Psoas muscle (tissue), 8 donors: ENCODE results near the gene CCDC106. TPM values are rescaled to one million over a fixed set of nuclear protein-coding genes. Genes with fewer than 3 reads are reported as not detected.

Source experiments
- ATAC-seq, 4 donors: fragments of 200-7000 bp; cut with Tn5 transposase; one replicate each; pipeline ENCODE4 v1.9.1; 2020; ENCODE audit warnings: moderate library complexity in 3 of 4, mild to moderate bottlenecking in 2 of 4
- DNase-seq, 2 donors: peaks; one replicate each; pipeline ENCODE4 v3.0.0-alpha.2; 2020
- H3K27ac ChIP-seq: fragments of 200-600 bp; one replicate; pipeline ENCODE4 v1.8.0; 2022
- H3K27me3 ChIP-seq, 3 donors: fragments of 200-600 bp in 1 of 3; one replicate each; pipeline versions ENCODE4 v1.6.1 to v1.8.0; 2013 to 2022; ENCODE audit warnings: low read length in 2 of 3, mild to moderate bottlenecking in 2 of 3, moderate library complexity in 1 of 3; ENCODE audit not compliant: insufficient read depth in 3 of 3
- H3K36me3 ChIP-seq, 2 donors: fragments of 200-600 bp in 1 of 2; one replicate each; pipeline versions ENCODE4 v1.6.1 to v1.8.0; 2013 to 2022; ENCODE audit warnings: low read depth in 1 of 2, mild to moderate bottlenecking in 1 of 2, moderate library complexity in 1 of 2; ENCODE audit not compliant: insufficient read depth in 1 of 2
- H3K4me1 ChIP-seq: fragments of 200-600 bp; one replicate; pipeline ENCODE4 v1.8.0; 2022
- H3K4me3 ChIP-seq: fragments of 200-600 bp; one replicate; pipeline ENCODE4 v1.8.0; 2022; ENCODE audit warnings: mild to moderate bottlenecking
- H3K9me3 ChIP-seq: fragments of 200-600 bp; one replicate; pipeline ENCODE4 v1.8.0; 2022
- CTCF ChIP-seq: fragments of 200-600 bp; IDR thresholded peaks from one replicate; pipeline ENCODE4 v1.8.0; 2022; ENCODE audit warnings: antibody characterized with exemption
- WGBS, 3 donors: extraction: QIAGEN DNeasy Blood & Tissue Kit; methylation state at CpG; one replicate each; pipeline versions ENCODE4 v1.1.6 to v1.1.7; 2013; 5-methylcytosine and 5-hydroxymethylcytosine counted together
- intact Hi-C, 2 donors: fragments of 100-400 bp; cut with DNase I; formaldehyde crosslinking; loops; one replicate each; pipeline versions ENCODE4 v1.11.0 to v1.14.2; 2022
- polyA plus RNA-seq, 3 donors: library from polyadenylated mRNA; stranded (reverse); fragments of 200-250 nt; gene quantifications; one replicate each; pipeline ENCODE4 v1.2.3, GENCODE V29; 2013
- total RNA-seq, 4 donors: library from RNA; stranded (reverse); fragmentation: NEBNext Ultra II Directional in 2 of 4; extraction: Animal tissue kit (Norgen Biotek cat#: 25700) in 2 of 4; gene quantifications; one replicate each; pipeline versions ENCODE4 v1.2.1 to v1.2.4, GENCODE V29; 2021 to 2023
- donor health status: healthy with polysubstance abuse.
- donor health status: DM: no; HTN: no; CAD: no; lungs with moderate emphysema.
- donor health status: Bipolar disorder and iron deficiency.
- donor health status: healthy.
- donor health status: DM: yes; HTN: yes; CAD: no.
- donor health status: DM: no; HTN: no; CAD: no.
- donor health status: DM: no; HTN: no; CAD: no.
- donor health status: DM: yes; HTN: yes; CAD: no.

Gene CCDC106
- total and polyA plus RNA-seq, 7 donors = 4.4 to 12.0 (median 10.0) TPM

DNA sequence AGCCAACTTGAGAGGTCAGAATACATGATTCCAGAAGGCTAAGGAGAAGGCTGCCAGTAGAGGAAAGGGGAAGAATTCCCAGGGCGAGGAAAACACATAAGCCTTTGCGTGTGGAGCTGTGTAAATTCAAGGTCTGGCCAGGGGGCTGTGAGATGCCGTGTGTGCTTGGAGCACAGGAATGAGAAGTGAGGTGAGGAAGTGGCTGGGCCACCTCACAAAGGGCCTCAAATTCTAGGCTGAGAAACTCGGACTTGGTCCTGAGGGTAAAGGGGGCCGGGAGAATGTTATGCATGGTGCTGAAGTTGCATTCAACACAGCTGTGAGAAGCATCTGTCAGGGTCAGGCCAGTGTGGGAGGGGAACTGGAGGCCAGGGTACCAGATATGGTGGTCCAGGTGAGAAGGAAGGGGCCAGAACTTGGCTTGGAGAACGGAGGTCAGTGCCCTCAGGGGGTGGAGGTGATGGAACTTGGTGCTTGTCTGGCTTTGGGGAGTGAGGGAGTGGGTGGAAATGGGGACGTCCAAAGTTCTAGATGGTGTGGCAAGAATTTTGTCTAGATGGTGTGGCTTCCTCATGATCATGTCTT lies 12.1 kb upstream of the CCDC106 start:
- intact Hi-C loops = no loop called here
- H3K36me3 ChIP-seq = no peaks in the 10 kb centered on the region
- DNase-seq = no peak
- H3K27me3 ChIP-seq = no peaks in the 10 kb centered on the region
- no peak for TF ChIP-seq CTCF
- peak overlapping the region; percentile 99 for H3K27ac ChIP-seq
- peaks cover 39% of the 10 kb centered on the region for H3K4me1 ChIP-seq
- no peaks in the 10 kb centered on the region for H3K9me3 ChIP-seq
- WGBS, 3 donors = 49 to 65% (median 54%) methylated on average over 7 of the region's 7 CpGs
- no peak for ATAC-seq
- peak overlapping the region; percentile 92 for H3K4me3 ChIP-seq

GRCh38 chr19:55636723-55637122 lies 11.3 kb upstream of the CCDC106 start:
- WGBS, 3 donors = 76 to 85% (median 79%) methylated on average over 4 of the region's 4 CpGs
- Histone ChIP-seq H3K4me3 (no peak overlapping the region), H3K9me3 (no peaks in the 10 kb centered on the region), H3K27ac (no peak overlapping the region), H3K4me1 (peaks cover 39% of the 10 kb centered on the region), H3K36me3 (no peaks in the 10 kb centered on the region), H3K27me3 (no peaks in the 10 kb centered on the region)
- DNase-seq (peak in 1 of 2 donors; percentile 8), ATAC-seq (no peak)
- intact Hi-C loops = no loop called here
- no peak for TF ChIP-seq CTCF

DNA sequence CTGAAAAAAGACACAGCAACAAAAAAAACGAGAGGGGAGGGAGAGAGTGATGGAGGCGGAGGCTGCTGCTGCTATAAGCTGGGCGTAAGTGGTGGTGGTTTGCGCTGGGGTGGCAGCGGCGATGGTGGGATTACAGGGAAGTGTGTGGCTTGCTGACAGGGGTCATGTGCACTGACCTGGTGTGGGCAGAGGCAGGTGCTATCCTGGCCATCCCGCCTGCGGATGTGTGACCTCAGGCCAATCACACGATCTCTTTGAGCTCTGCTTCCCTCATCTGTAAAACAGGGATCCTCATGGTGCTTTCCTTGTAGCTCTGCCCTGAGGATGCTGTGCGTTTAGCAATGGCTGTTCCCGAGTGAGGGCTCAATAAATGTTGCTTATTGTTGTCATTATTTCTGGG lies 10.5 kb upstream of the CCDC106 start:
- Histone ChIP-seq H3K36me3 (no peaks in the 10 kb centered on the region), H3K9me3 (no peaks in the 10 kb centered on the region), H3K27me3 (no peaks in the 10 kb centered on the region), H3K4me3 (peak overlapping the region; percentile 7), H3K4me1 (peaks cover 46% of the 10 kb centered on the region), H3K27ac (no peak overlapping the region)
- intact Hi-C loops = no loop called here
- WGBS, 3 donors = 66 to 71% (median 67%) methylated on average over 11 of the region's 11 CpGs
- ATAC-seq = no peak
- DNase-seq = no peak
- TF ChIP-seq CTCF = no peak

- H3K27ac ChIP-seq = peak overlapping the region; percentile 79
- H3K36me3 ChIP-seq = no peaks in the 10 kb centered on the region
- WGBS, 3 donors = 77 to 83% (median 79%) methylated on average over 6 of the region's 6 CpGs
- peak overlapping the region; percentile 87 for H3K4me3 ChIP-seq
- TF ChIP-seq CTCF = peak; percentile 39
- DNase-seq (peak; percentile 60 to 70), ATAC-seq (no peak)
- peaks cover 53% of the 10 kb centered on the region for H3K4me1 ChIP-seq
- H3K9me3 ChIP-seq = no peaks in the 10 kb centered on the region
- intact Hi-C loops = no loop called here
- no peaks in the 10 kb centered on the region for H3K27me3 ChIP-seq
Measured at GRCh38 chr19:55638864-55639359, 9.1 kb upstream of the CCDC106 start.

GRCh38 chr19:55640043-55640576 lies 7.9 kb upstream of the CCDC106 start:
- Histone ChIP-seq H3K27me3 (no peaks in the 10 kb centered on the region), H3K27ac (peak overlapping the region; percentile 79), H3K4me1 (peaks cover 57% of the 10 kb centered on the region), H3K36me3 (peaks cover 0 to 6% of the 10 kb centered on the region in 2 donors), H3K4me3 (peak overlapping the region; percentile 87), H3K9me3 (no peaks in the 10 kb centered on the region)
- peak; percentile 45 for TF ChIP-seq CTCF
- peak; percentile 23 to 69 (median 62) for ATAC-seq
- intact Hi-C loops = no loop called here
- WGBS, 3 donors = 3 to 8% (median 4%) methylated on average over 36 to 38 of the region's 38 CpGs
- peak; percentile 78 to 89 for DNase-seq
